B cell (primary cell): Measurements from ENCODE around the gene PXDC1. TPM values are rescaled to one million over a fixed set of nuclear protein-coding genes. Genes with fewer than 3 reads are reported as not detected.

Experiments used
- ATAC-seq: fragments of 200-7000 bp; cut with Tn5 transposase; one replicate; pipeline ENCODE4 v1.10.0; 2021; ENCODE audit warnings: low read depth, mild to moderate bottlenecking, moderate number of reproducible peaks, moderate library complexity
- CTCF ChIA-PET: fragments of 350-600 bp; sonication (Branson Sonifier 250); formaldehyde crosslinking; loops from one replicate; lab custom pipeline; 2021; ENCODE audit warnings: antibody characterized with exemption, inconsistent platforms; lab: Charles Lee
- POLR2A ChIA-PET: fragments of 350-600 bp; sonication (Branson Sonifier 250); formaldehyde crosslinking; loops from one replicate; lab custom pipeline; 2021; ENCODE audit warnings: antibody characterized with exemption; lab: Charles Lee
- DNase-seq: peaks from one replicate; pipeline ENCODE4 v3.0.0; 2013
- H2AFZ ChIP-seq: 2 replicates; pipeline ENCODE4 v1.6.1; 2012; ENCODE audit warnings: mild to moderate bottlenecking, low read depth, low read length; ENCODE audit not compliant: insufficient read depth, poor library complexity, severe bottlenecking
- H3K27ac ChIP-seq, 2 donors: 1 replicate in 1 of 2; 2 replicates in 1 of 2; pipeline ENCODE4 v1.5.1; 2012 to 2013; ENCODE audit warnings: low read length in 2 of 2, mild to moderate bottlenecking in 2 of 2, moderate library complexity in 1 of 2
- H3K27me3 ChIP-seq, 4 experiments: fragments of 200-600 bp in 1 of 4; sonication (generic) in 1 of 4; replicated peaks in 1 of 4; 1 replicate in 2 of 4; 2 replicates in 2 of 4; pipeline versions ENCODE4 v1.6.1 to v1.7.0; 2013 to 2016; ENCODE audit warnings: low read length in 3 of 4, mild to moderate bottlenecking in 2 of 4, mixed read lengths in 1 of 4, moderate library complexity in 1 of 4; ENCODE audit not compliant: insufficient read depth in 4 of 4, control insufficient read depth in 3 of 4; ENCODE audit errors: control extremely low read depth in 1 of 4
- H3K36me3 ChIP-seq, 2 experiments: replicated peaks in 1 of 2; 1 replicate in 1 of 2; 2 replicates in 1 of 2; pipeline versions ENCODE4 v1.6.1 to v1.7.1; 2013; ENCODE audit warnings: low read length in 1 of 2; ENCODE audit not compliant: insufficient read depth in 2 of 2, control insufficient read depth in 1 of 2; ENCODE audit errors: control extremely low read depth in 1 of 2, extremely low read depth in 1 of 2
- H3K4me1 ChIP-seq, 2 donors: fragments of 200-600 bp in 1 of 2; sonication (generic) in 1 of 2; 1 replicate in 1 of 2; 2 replicates in 1 of 2; pipeline versions ENCODE4 v1.5.1 to v1.6.1; 2013 to 2017; ENCODE audit warnings: low read length in 2 of 2; ENCODE audit not compliant: control insufficient read depth in 2 of 2, insufficient read depth in 2 of 2
- H3K4me2 ChIP-seq: replicated peaks from 2 replicates; pipeline ENCODE3; 2012; ENCODE audit warnings: mild to moderate bottlenecking, low read depth, low read length; ENCODE audit not compliant: poor library complexity, severe bottlenecking
- H3K4me3 ChIP-seq, 5 experiments: fragments of 200-600 bp in 1 of 5; sonication (generic) in 1 of 5; 1 replicate in 3 of 5; 2 replicates in 2 of 5; pipeline versions ENCODE4 v1.5.1 to v1.7.0; 2011 to 2016; ENCODE audit warnings: low read length in 4 of 5, mild to moderate bottlenecking in 4 of 5, low read depth in 2 of 5, control low read depth in 1 of 5, moderate library complexity in 1 of 5; ENCODE audit not compliant: insufficient read depth in 1 of 5; ENCODE audit errors: control extremely low read depth in 1 of 5, extremely low read depth in 1 of 5
- H3K79me2 ChIP-seq: fragments of 200-600 bp; sonication (generic); one replicate; pipeline ENCODE4 v1.6.0; 2016; ENCODE audit warnings: low read length; ENCODE audit not compliant: control insufficient read depth, insufficient read depth
- H3K9ac ChIP-seq: fragments of 200-600 bp; sonication (generic); 2 replicates; pipeline ENCODE4 v1.6.1; 2017; ENCODE audit warnings: mild to moderate bottlenecking, low read length, moderate library complexity
- H3K9me3 ChIP-seq, 3 donors: one replicate each; pipeline versions ENCODE4 v1.6.1 to v1.7.1; 2013; ENCODE audit warnings: low read length in 2 of 3; ENCODE audit not compliant: control insufficient read depth in 2 of 3, insufficient read depth in 1 of 3; ENCODE audit errors: control extremely low read depth in 1 of 3
- H4K20me1 ChIP-seq: 2 replicates; pipeline ENCODE4 v1.6.0; 2012; ENCODE audit warnings: mild to moderate bottlenecking, low read length; ENCODE audit not compliant: insufficient read depth, control insufficient read depth, poor library complexity, severe bottlenecking
- H3K27ac Mint-ChIP-seq: one replicate; pipeline ENCODE4 v1.8.0; 2021; ENCODE audit warnings: mixed read lengths
- H3K27me3 Mint-ChIP-seq: one replicate; pipeline ENCODE4 v1.8.0; 2021; ENCODE audit warnings: mixed read lengths
- H3K4me1 Mint-ChIP-seq: one replicate; pipeline ENCODE4 v1.8.0; 2021; ENCODE audit warnings: mixed read lengths
- H3K4me3 Mint-ChIP-seq: one replicate; pipeline ENCODE4 v1.8.0; 2021; ENCODE audit warnings: mixed read lengths
- H3K9me3 Mint-ChIP-seq: one replicate; pipeline ENCODE4 v1.8.0; 2022; ENCODE audit warnings: mixed read lengths; ENCODE audit not compliant: insufficient read depth
- EZH2 ChIP-seq: IDR thresholded peaks from 2 replicates; pipeline ENCODE4 v1.6.1; 2012; ENCODE audit warnings: borderline replicate concordance, low read depth, mild to moderate bottlenecking, moderate library complexity, low read length; ENCODE audit not compliant: insufficient read depth, poor library complexity, severe bottlenecking
- WGBS: methylation state at CpG from one replicate; pipeline ENCODE4 v1.1.5; 2013; ENCODE audit warnings: missing lambda C conversion rate; ENCODE audit not compliant: insufficient coverage; 5-methylcytosine and 5-hydroxymethylcytosine counted together
- intact Hi-C: fragments of 100-400 bp; cut with micrococcal nuclease; formaldehyde crosslinking; loops from one replicate; pipeline ENCODE4 v1.10.0; 2022
- polyA plus RNA-seq: library from polyadenylated mRNA; depleted of rRNA; stranded (reverse); fragments of >200 nt; gene quantifications from 2 replicates; pipeline ENCODE4 v1.2.3, GENCODE V29; 2012
- total RNA-seq, 2 donors: library from RNA; stranded (reverse); fragments of 120-200 nt in 1 of 2; gene quantifications; 1 replicate in 1 of 2; 2 replicates in 1 of 2; pipeline versions ENCODE4 v1.2.3 to v1.2.4, GENCODE V29; 2013 to 2022
- TF ChIP-seq, protein P1 (sequence below): fragments of 200-600 bp; IDR thresholded peaks from one replicate; pipeline ENCODE4 v1.8.0; 2022; ENCODE audit warnings: antibody characterized with exemption, mild to moderate bottlenecking

PXDC1 gene
- total and polyA plus RNA-seq, 2 donors (not counting 1 experiment from before 2014, with no cell fraction given), result 4.7 to 18.9 TPM

DNA sequence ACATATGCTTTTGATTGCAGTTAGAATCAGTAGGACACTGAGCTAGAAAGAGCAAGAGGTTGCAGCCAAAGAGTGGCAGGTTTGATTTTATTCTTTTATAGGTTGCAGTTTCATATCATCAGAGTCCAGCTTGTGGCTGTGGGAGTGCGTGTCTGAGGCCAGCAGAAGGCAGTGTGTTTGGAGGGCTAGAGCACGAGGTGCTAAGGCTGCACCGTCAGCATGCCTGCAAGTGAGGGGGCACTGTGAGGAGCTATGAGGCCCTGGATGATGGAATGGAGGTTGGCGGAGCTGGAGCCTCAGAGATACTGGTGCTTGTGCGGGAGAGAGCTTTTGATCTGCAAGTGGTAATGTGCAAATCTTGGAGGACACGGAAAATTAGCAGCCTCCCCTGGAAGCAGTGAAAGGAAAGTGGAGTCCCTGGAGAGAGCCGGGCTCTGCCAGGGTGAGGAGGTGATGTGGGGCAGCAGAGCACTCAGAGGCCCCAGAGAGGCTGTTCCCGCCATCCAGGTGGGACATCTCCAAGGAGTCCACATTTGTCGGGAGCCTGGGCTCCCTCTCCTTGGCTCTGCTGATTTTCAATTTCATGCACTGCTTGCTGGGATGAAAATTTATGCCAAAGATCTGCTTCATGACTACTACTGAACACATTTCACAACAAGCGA lies 43.6 kb downstream of the PXDC1 start:
- ChIA-PET CTCF (no interaction called here), POLR2A (no interaction called here)
- Histone ChIP-seq H3K9ac (no peak overlapping the region), H2AFZ (no peak overlapping the region), H3K4me3 (no peak overlapping the region), H4K20me1 (no peaks in the 10 kb centered on the region), H3K27ac (no peak overlapping the region), H3K27me3 (no peaks in the 10 kb centered on the region), H3K36me3 (no peaks in the 10 kb centered on the region), H3K4me1 (no peaks in the 10 kb centered on the region), H3K9me3 (no peaks in the 10 kb centered on the region), H3K4me2 (no peak overlapping the region), H3K79me2 (no peaks in the 10 kb centered on the region)
- Mint-ChIP-seq H3K9me3 (peaks cover 3% of the 10 kb centered on the region), H3K4me1 (peaks cover 7% of the 10 kb centered on the region), H3K27ac (no peak overlapping the region), H3K4me3 (no peak overlapping the region), H3K27me3 (peaks cover 13% of the 10 kb centered on the region)
- no peak for ATAC-seq
- no peak for DNase-seq
- WGBS, result 94% methylated on average over 10 of the region's 10 CpGs
- TF ChIP-seq, protein P1, sequence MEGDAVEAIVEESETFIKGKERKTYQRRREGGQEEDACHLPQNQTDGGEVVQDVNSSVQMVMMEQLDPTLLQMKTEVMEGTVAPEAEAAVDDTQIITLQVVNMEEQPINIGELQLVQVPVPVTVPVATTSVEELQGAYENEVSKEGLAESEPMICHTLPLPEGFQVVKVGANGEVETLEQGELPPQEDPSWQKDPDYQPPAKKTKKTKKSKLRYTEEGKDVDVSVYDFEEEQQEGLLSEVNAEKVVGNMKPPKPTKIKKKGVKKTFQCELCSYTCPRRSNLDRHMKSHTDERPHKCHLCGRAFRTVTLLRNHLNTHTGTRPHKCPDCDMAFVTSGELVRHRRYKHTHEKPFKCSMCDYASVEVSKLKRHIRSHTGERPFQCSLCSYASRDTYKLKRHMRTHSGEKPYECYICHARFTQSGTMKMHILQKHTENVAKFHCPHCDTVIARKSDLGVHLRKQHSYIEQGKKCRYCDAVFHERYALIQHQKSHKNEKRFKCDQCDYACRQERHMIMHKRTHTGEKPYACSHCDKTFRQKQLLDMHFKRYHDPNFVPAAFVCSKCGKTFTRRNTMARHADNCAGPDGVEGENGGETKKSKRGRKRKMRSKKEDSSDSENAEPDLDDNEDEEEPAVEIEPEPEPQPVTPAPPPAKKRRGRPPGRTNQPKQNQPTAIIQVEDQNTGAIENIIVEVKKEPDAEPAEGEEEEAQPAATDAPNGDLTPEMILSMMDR, result no peak
- no peak for TF ChIP-seq EZH2
- intact Hi-C loops, result no loop called here

DNA sequence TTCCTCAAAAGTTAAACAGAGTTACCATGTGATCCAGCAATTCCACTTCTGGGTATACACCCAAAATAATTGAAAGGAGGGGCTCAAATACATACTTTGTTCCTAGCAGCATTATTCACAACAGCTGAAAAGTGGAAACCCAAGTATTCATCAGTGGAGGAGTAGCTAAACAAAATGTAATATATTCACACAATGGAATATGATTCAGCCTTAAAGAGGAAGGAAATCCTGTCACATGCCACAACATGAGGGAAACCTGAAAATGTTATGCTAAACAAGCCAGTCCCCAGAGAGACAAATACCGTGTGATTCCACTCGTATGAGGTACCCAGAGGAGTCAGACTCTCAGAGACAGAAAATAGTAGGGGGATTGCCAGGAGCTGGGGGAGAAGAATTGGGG lies 44.5 kb downstream of the PXDC1 start:
- TF ChIP-seq EZH2, result no peak
- TF ChIP-seq, protein P1, result no peak
- no peaks in the 10 kb centered on the region for H3K4me1 ChIP-seq
- no peak overlapping the region for H3K27ac Mint-ChIP-seq
- no peak overlapping the region for H3K9ac ChIP-seq
- H3K4me3 Mint-ChIP-seq, result no peak overlapping the region
- H3K9me3 Mint-ChIP-seq, result peaks cover 3% of the 10 kb centered on the region
- POLR2A ChIA-PET, result no interaction called here
- DNase-seq, result no peak
- peaks cover 7% of the 10 kb centered on the region for H3K4me1 Mint-ChIP-seq
- no peak for ATAC-seq
- 0% methylated on average over 2 of the region's 2 CpGs for WGBS
- CTCF ChIA-PET, result no interaction called here
- no peak overlapping the region for H3K27ac ChIP-seq
- peaks cover 16% of the 10 kb centered on the region for H3K27me3 Mint-ChIP-seq
- H2AFZ ChIP-seq, result no peak overlapping the region
- H3K4me2 ChIP-seq, result no peak overlapping the region
- no peaks in the 10 kb centered on the region for H3K79me2 ChIP-seq
- H4K20me1 ChIP-seq, result no peaks in the 10 kb centered on the region
- H3K36me3 ChIP-seq, result no peaks in the 10 kb centered on the region
- intact Hi-C loops, result no loop called here
- no peak overlapping the region for H3K4me3 ChIP-seq
- H3K9me3 ChIP-seq, result no peaks in the 10 kb centered on the region
- peaks cover 0 to 2% (median 0%) of the 10 kb centered on the region in 4 experiments for H3K27me3 ChIP-seq
